Epithelial cell of esophagus (primary cell): ENCODE measurements around the gene MEGF11.

Experiments
- DNase-seq: peaks from one replicate; pipeline ENCODE4 v3.0.0; 2010; ENCODE audit warnings: low read depth
- H3K4me3 ChIP-seq: 2 replicates; pipeline ENCODE4 v1.5.1; 2011; ENCODE audit warnings: mild to moderate bottlenecking, low read length, control low read depth
- TF ChIP-seq, protein P1 (sequence below): IDR thresholded peaks from 2 replicates; pipeline ENCODE4 v1.5.1; 2011; ENCODE audit warnings: low read depth, mild to moderate bottlenecking, low read length, control low read depth, inconsistent platforms; ENCODE audit not compliant: insufficient read depth; ENCODE audit errors: missing control alignments

Gene MEGF11

DNA sequence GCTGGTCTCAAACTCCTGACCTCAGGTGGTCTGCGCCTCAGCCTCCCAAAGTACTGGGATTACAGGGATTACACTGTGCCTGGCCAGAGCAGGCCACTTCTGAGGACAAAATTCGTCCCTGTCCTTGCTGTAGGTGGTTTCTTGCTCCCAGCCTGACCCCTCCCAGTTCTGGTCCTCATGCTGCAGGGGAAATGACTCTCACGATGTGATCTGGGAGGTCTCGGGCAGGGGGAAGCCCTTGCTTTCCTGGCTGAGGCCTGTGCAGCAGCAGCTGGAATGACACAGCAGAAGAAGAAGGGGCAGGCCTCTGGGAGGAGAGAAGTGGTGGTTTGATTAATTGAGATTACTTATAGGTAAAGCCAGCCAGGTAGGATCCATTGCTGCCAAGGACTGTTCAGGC lies 39.3 kb downstream of the MEGF11 start:
- TF ChIP-seq, protein P1, sequence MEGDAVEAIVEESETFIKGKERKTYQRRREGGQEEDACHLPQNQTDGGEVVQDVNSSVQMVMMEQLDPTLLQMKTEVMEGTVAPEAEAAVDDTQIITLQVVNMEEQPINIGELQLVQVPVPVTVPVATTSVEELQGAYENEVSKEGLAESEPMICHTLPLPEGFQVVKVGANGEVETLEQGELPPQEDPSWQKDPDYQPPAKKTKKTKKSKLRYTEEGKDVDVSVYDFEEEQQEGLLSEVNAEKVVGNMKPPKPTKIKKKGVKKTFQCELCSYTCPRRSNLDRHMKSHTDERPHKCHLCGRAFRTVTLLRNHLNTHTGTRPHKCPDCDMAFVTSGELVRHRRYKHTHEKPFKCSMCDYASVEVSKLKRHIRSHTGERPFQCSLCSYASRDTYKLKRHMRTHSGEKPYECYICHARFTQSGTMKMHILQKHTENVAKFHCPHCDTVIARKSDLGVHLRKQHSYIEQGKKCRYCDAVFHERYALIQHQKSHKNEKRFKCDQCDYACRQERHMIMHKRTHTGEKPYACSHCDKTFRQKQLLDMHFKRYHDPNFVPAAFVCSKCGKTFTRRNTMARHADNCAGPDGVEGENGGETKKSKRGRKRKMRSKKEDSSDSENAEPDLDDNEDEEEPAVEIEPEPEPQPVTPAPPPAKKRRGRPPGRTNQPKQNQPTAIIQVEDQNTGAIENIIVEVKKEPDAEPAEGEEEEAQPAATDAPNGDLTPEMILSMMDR = no peak
- no peak for DNase-seq
- H3K4me3 ChIP-seq = no peak overlapping the region

DNA sequence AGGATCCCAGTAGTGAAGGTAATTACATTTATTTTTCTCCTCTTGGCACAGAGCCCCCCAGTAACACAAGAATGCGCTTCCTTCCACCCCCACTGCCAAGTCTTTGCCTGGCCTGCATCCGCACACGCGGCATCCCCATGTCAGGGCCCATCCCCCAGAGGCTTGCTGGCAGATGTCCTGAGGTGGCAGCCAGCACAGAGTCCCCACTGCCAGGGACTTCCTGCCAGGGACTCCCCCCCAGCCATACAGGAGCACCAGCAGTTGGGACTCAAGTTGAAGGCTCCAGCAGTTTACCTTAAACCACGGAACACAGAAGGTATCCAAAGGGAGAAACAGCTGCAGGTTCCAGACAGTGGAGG lies 41.0 kb downstream of the MEGF11 start:
- TF ChIP-seq, protein P1 = no peak
- no peak overlapping the region for H3K4me3 ChIP-seq
- no peak for DNase-seq

DNA sequence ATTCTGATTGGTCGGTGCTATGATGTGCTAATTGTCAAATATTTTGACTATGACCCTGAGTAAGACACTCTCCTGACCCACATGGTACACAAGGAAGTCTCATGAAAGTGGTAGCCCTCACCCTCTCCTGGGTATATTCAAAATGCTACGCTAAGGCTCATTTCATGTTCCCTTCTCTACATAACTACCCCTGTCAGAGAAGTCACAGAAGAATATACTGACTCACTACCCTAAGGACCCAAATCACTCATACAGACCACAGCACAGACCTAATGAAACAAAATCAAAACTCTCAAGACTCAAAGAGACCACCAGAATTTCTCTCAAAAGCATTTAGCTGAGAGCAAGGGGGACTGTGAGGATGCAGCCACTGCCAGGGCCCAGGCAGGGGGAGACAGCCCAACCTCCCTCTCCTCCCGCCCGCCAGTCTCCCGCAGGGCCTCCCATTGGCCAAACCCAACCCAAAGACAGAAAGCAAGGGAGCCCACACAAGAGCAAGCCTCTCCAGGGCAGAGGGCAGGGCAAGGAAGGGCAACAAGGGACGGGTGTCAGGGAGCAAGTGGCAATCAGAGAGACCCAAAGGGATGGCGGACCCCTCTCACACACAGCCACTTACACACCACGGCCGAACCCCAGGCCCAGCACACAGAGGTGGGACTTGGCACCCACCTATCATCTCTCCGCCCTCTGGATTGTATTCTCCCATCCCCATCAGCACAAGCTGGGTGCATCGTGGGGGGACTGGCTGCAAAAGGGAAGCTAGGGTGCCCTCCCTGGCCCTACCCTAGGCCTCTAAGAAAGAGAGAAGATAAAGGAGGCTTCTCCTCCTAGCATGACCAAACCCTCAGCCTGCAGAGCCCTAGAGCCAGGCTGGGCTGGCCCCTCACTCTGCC lies 41.6 kb downstream of the MEGF11 start:
- TF ChIP-seq, protein P1 = no peak
- H3K4me3 ChIP-seq = no peak overlapping the region

DNA sequence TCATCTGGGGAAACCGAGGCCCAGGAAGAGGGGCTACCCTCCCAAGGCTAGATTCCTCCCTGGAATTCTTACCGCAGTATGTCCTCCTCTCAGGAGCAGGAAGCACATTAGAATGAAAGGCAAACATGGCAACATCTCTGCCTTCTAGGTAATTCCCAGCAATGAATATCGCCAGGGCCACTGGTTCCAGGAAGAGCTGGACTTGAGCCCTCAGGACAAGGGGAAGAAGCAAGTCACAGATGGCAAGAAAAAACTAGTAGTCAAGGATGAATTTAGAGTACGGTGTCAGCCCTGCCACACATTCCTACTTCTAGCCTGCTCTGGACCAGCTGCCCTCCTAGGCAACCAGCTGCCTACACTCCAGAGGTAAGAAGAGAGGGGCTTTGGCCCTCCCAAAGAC lies 42.9 kb downstream of the MEGF11 start:
- H3K4me3 ChIP-seq = no peak overlapping the region
- TF ChIP-seq, protein P1 = no peak
- DNase-seq = no peak

More for the DNA sequence above, 41.6 kb downstream of the MEGF11 start:
- DNase-seq = no peak

DNA sequence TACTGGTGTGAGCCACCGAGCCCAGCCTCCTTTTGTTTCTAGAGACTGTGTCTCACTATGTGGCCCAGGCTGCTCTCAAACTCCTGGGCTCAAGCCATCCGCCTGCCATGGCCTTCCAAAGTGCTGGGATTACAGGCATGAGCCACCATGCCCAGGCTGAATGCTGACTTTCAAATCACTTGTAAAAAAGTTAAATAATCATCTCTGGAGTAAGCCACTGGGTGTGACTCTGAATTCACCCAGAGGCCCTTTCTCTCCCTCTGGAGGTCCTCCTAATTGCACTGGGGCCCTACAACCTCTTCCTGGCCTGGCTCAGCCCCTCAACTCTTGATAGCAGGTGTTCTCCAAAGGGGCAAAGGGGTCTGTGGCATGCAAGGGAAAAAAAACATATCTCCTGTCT lies 54.8 kb downstream of the MEGF11 start:
- no peak for DNase-seq
- TF ChIP-seq, protein P1 = no peak
- no peak overlapping the region for H3K4me3 ChIP-seq

DNA sequence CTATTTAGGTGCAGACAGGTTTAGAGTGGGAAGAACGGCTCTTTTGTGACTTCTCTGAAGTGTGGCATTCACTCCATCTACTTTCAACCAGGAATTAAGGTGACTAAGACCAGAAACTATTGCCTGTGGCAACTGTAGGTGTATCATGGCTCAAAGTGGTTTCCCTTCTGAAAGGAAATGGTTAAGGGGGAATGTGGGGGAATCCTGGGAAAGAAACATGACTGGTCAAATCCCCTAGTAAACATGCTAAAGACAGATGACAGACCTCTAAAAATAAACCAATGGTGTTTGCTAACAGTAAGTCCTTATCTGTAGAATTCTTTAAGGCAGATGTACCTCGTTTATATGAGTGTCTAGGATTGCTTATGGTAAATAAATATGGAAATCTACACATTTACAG lies 56.9 kb downstream of the MEGF11 start:
- DNase-seq = peak; percentile 89
- no peak overlapping the region for H3K4me3 ChIP-seq
- TF ChIP-seq, protein P1 = no peak

DNA sequence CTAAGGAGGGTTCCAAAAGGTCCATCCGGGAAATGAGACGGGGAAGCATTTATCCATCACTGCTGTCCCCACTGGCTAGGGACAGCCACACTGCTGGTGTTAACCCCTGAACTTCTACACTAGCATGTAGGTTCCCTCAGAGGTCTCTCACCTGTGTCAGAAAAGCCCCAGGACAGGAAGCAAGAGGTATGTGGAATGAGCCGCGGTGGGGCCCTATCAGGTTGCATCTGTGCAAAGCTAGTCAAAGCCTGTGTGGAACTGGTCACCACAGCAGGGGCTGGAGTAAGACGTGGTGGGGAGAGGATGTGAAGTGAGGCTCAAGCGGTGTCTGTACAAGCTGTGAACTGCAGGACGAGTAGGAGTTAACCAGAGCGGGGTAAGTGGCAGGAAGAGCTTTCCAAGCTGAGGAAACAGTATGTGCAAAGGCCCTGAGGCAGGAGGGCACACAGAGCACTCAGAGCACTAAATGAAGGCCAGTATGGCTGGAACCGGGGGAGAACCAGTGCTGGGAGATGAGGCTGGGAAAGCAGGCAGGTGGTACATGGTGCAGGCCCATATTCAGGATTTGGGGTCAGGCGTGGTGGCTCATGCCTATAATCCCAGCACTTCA lies 57.8 kb downstream of the MEGF11 start:
- H3K4me3 ChIP-seq = no peak overlapping the region
- TF ChIP-seq, protein P1 = no peak

More for the DNA sequence above, 57.8 kb downstream of the MEGF11 start:
- DNase-seq = no peak
